ENCODE data around the gene SLC35C1. TPM values are rescaled to one million over a fixed set of nuclear protein-coding genes. Genes with fewer than 3 reads are reported as not detected.

Gene SLC35C1
- total and polyA plus RNA-seq, 12 donors, result 4.5 to 14.1 (median 6.1) TPM

DNA sequence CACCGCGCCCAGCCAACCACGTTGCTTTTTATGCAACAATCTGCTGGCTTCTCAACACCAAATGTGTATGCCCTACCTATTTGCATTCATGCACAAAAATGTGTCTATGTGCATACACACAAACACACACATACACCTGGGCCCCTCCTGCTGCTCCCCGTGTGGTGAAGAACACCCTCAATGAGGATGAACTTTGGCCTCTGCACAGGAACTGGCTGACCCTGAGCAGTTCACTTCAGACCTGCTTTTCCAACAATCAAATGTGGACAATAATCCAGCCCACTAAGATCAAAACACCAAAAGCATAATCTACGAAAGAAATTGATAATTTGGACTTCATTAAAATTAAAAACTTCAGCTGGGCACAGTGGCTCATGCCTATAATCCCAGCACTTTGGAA lies 25.3 kb upstream of the SLC35C1 start:
- H3K27ac ChIP-seq, result no peak overlapping the region
- no peak overlapping the region for H3K4me3 ChIP-seq
- no peak for TF ChIP-seq CTCF (IDR thresholded peaks at IDR 0.05)
- peaks cover 0 to 8% (median 0%) of the 10 kb centered on the region in 9 donors for H3K4me1 ChIP-seq
- H3K27me3 ChIP-seq, result peaks cover 0 to 19% (median 0%) of the 10 kb centered on the region in 7 donors
- no peak for DNase-seq
- intact Hi-C loops (cut with DNase I), result loop anchor here in 4 of 10 donors (10.0 kb wide), 5 partner anchors 125 to 405 kb away; no protein-coding TSS in a partner anchor
- H3K9me3 ChIP-seq, result peaks cover 0 to 5% (median 0%) of the 10 kb centered on the region in 11 donors
- no peak for ATAC-seq
- no peaks in the 10 kb centered on the region for H3K36me3 ChIP-seq
- 69 to 92% methylated on average over 5 of the region's 5 CpGs for WGBS, 2 donors

DNA sequence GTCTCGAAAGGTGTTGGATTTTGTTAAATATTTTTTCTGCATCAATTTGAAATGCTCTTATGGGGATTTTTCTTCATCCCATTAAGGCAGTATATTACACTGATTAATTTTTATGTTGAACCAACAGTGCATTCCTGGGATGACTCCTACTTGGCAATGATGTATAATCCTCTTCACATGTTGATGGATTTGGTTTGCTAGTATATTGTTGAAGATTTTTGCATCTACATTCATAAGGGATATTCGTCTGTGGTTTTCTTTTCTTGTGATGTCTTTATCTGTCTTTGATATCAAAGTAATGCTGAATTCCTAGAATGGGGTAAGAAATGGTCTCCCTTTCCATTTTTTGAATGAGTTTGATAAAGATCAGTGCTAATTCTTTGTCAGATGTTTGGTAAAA lies 18.7 kb upstream of the SLC35C1 start:
- TF ChIP-seq CTCF (IDR thresholded peaks at IDR 0.05), result no peak

GRCh38 chr11:45788887-45789286 lies 16.1 kb upstream of the SLC35C1 start:
- Histone ChIP-seq H3K4me3 (no peak overlapping the region), H3K27me3 (peaks cover 0 to 20% (median 6%) of the 10 kb centered on the region in 7 donors), H3K9me3 (peaks cover 0 to 19% (median 8%) of the 10 kb centered on the region in 11 donors), H3K27ac (no peak overlapping the region), H3K4me1 (no peaks in the 10 kb centered on the region), H3K36me3 (no peaks in the 10 kb centered on the region)
- no peak for DNase-seq
- no peak for ATAC-seq
- intact Hi-C loops (cut with DNase I), result no loop called here
- WGBS, 2 donors, result 87 to 90% methylated on average over 3 of the region's 3 CpGs
- TF ChIP-seq CTCF (IDR thresholded peaks at IDR 0.05), result no peak

More for the DNA sequence above, 18.7 kb upstream of the SLC35C1 start:
- Histone ChIP-seq H3K27ac (no peak overlapping the region), H3K9me3 (peaks cover 0 to 23% (median 8%) of the 10 kb centered on the region in 11 donors), H3K4me1 (no peaks in the 10 kb centered on the region), H3K4me3 (no peak overlapping the region), H3K27me3 (peaks cover 0 to 17% (median 8%) of the 10 kb centered on the region in 7 donors), H3K36me3 (no peaks in the 10 kb centered on the region)
- intact Hi-C loops (cut with DNase I), result no loop called here
- DNase-seq, result no peak
- 78% methylated on average over 2 of the region's 2 CpGs for WGBS, 2 donors
- no peak for ATAC-seq

DNA sequence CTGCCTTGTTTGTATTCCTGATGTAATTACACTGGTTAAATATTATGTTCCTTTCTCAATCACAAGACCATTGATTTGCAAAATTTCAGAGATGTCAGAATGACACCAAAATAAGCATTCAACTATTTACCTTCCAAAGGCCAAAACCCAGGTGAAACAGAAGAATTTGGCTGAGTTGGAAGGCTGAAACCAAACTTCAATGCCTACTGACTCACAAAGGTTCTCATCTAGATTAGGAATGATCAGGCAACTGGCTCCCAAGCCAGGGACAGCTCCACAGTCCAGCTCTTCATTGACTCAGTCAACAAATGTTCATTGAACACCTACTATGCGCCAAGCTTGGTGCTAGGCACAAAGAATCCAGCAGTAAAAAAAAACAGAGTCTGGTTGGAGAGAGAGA lies 13.4 kb upstream of the SLC35C1 start:
- Histone ChIP-seq H3K9me3 (peaks cover 0 to 13% (median 4%) of the 10 kb centered on the region in 11 donors), H3K36me3 (no peaks in the 10 kb centered on the region), H3K4me1 (no peaks in the 10 kb centered on the region), H3K27ac (no peak overlapping the region), H3K27me3 (peaks cover 0 to 20% (median 6%) of the 10 kb centered on the region in 7 donors), H3K4me3 (no peak overlapping the region)
- ATAC-seq, result no peak
- WGBS, 2 donors, result 84 to 91% methylated on average over 1 of the region's 1 CpG
- intact Hi-C loops (cut with DNase I), result no loop called here
- DNase-seq, result no peak
- no peak for TF ChIP-seq CTCF (IDR thresholded peaks at IDR 0.05)
